ENCODE results near the gene FLT1.

DNA sequence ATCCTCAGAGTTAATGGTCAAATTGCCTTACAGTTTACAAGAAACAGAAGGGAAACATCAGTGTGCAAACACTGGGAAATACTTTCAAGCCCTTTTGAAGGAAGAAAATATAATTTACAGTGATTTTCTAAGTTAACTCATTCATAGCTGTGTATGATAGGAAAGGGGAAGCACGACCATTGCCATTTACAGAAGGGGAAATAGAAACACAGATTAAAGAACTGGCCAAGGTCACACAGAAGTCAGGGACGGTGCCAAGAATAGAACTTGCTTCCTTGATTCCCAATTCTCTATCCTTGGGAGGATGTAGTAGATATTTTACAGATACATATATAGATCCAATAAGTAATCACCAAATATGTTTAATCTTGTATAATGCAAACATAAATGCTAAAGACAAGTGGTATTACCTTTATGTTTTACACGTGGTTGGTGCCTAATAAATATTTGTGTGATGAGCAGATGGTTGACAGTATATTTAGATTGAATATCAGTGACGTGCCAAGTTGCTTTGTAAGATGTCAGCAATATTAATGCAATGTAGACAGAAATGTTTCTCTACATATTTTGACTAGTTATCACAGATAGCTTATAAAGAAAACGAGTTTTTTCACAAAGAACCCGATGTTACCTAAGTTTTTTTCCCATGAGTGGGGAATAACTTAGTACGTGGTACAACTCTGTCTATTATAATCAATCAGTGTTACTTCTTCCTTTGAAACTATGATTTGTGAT is 73.1 kb downstream of the FLT1 start:
- TF ChIP-seq, protein P1, sequence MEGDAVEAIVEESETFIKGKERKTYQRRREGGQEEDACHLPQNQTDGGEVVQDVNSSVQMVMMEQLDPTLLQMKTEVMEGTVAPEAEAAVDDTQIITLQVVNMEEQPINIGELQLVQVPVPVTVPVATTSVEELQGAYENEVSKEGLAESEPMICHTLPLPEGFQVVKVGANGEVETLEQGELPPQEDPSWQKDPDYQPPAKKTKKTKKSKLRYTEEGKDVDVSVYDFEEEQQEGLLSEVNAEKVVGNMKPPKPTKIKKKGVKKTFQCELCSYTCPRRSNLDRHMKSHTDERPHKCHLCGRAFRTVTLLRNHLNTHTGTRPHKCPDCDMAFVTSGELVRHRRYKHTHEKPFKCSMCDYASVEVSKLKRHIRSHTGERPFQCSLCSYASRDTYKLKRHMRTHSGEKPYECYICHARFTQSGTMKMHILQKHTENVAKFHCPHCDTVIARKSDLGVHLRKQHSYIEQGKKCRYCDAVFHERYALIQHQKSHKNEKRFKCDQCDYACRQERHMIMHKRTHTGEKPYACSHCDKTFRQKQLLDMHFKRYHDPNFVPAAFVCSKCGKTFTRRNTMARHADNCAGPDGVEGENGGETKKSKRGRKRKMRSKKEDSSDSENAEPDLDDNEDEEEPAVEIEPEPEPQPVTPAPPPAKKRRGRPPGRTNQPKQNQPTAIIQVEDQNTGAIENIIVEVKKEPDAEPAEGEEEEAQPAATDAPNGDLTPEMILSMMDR (IDR thresholded peaks at IDR 0.05), result no peak
- TF ChIP-seq POLR2A (IDR thresholded peaks at IDR 0.05), result no peak
